Endothelial cell of umbilical vein (primary cell): ENCODE results near the gene SRP68. TPM values are rescaled to one million over a fixed set of nuclear protein-coding genes. Genes with fewer than 3 reads are reported as not detected.

ENCODE experiments used
- BruUV-seq: library from RNA; stranded (reverse); fragments of 400-500 nt; replicated peaks from 2 replicates; lab custom pipeline; 2021; lab: Mats Ljungman, UMichigan
- CTCF ChIA-PET: fragments of 300-600, 350-600 bp; sonication (Branson Sonifier 250); formaldehyde crosslinking; loops from one replicate; lab custom pipeline; 2021; ENCODE audit warnings: antibody characterized with exemption, inconsistent platforms; lab: Charles Lee
- POLR2A ChIA-PET: fragments of 300-600, 350-600 bp; sonication (Branson Sonifier 250); formaldehyde crosslinking; loops from one replicate; lab custom pipeline; 2021; ENCODE audit warnings: antibody characterized with exemption, inconsistent platforms; lab: Charles Lee
- DNase-seq: peaks from one replicate; pipeline ENCODE4 v3.0.0-alpha.2; 2011; ENCODE audit warnings: low read depth, low spot score
- FAIRE-seq: peaks from 2 replicates; lab custom pipeline; 2011; peaks lifted over from hg19 to GRCh38; lab: Jason Lieb, UNC
- H2AFZ ChIP-seq: 2 replicates; pipeline ENCODE4 v1.6.0; 2012; ENCODE audit warnings: low read depth, low read length, control low read depth, inconsistent platforms
- H3K27ac ChIP-seq: 2 replicates; pipeline ENCODE4 v1.5.1; 2011; ENCODE audit warnings: low read depth, mild to moderate bottlenecking, control low read depth, low read length, moderate library complexity; ENCODE audit not compliant: insufficient read depth
- H3K27me3 ChIP-seq, 2 experiments: 2 replicates each; pipeline versions ENCODE4 v1.6.0 to v1.6.1; 2011; ENCODE audit warnings: low read length in 2 of 2, mixed read lengths in 1 of 2; ENCODE audit not compliant: control insufficient read depth in 2 of 2, insufficient read depth in 2 of 2
- H3K36me3 ChIP-seq, 2 experiments: 2 replicates in 1 of 2; 3 replicates in 1 of 2; pipeline ENCODE4 v1.5.1; 2011; ENCODE audit warnings: low read length in 2 of 2, mild to moderate bottlenecking in 1 of 2, moderate library complexity in 1 of 2; ENCODE audit not compliant: control insufficient read depth in 2 of 2, insufficient read depth in 2 of 2; ENCODE audit errors: extremely low read depth in 1 of 2
- H3K4me1 ChIP-seq: 3 replicates; pipeline ENCODE4 v1.5.1; 2011; ENCODE audit warnings: mild to moderate bottlenecking, low read length; ENCODE audit not compliant: control insufficient read depth, insufficient read depth; ENCODE audit errors: extremely low read depth
- H3K4me2 ChIP-seq: 2 replicates; pipeline ENCODE4 v1.6.1; 2011; ENCODE audit warnings: low read length, control low read depth, mixed read lengths; ENCODE audit not compliant: insufficient read depth
- H3K4me3 ChIP-seq, 3 experiments: fragments of 200-600 bp in 1 of 3; sonication (generic), shearing (Covaris generic) in 1 of 3; replicated peaks in 1 of 3; 2 replicates each; pipeline ENCODE4 v1.5.1; 2011 to 2016; ENCODE audit warnings: control low read depth in 3 of 3, low read length in 3 of 3, mild to moderate bottlenecking in 2 of 3, inconsistent platforms in 1 of 3, low read depth in 1 of 3, moderate library complexity in 1 of 3; ENCODE audit not compliant: insufficient read depth in 1 of 3
- H3K79me2 ChIP-seq: 2 replicates; pipeline ENCODE4 v1.6.0; 2012; ENCODE audit warnings: low read length, inconsistent platforms; ENCODE audit not compliant: control insufficient read depth, insufficient read depth
- H3K9ac ChIP-seq: replicated peaks from 2 replicates; pipeline ENCODE3; 2011; ENCODE audit warnings: low read length, control low read depth; ENCODE audit not compliant: insufficient read depth; ENCODE audit errors: extremely low read depth
- H3K9me1 ChIP-seq: replicated peaks from 3 replicates; pipeline ENCODE4 v1.6.0; 2011; ENCODE audit warnings: mild to moderate bottlenecking, low read length; ENCODE audit not compliant: control insufficient read depth, insufficient read depth; ENCODE audit errors: extremely low read depth
- H3K9me3 ChIP-seq: replicated peaks from 2 replicates; pipeline ENCODE4 v1.5.1; 2012; ENCODE audit warnings: low read length, inconsistent platforms; ENCODE audit not compliant: control insufficient read depth, insufficient read depth
- H4K20me1 ChIP-seq: replicated peaks from 2 replicates; pipeline ENCODE3; 2011; ENCODE audit warnings: mild to moderate bottlenecking, low read length; ENCODE audit not compliant: control insufficient read depth, insufficient read depth; ENCODE audit errors: extremely low read depth
- CTCF ChIP-seq, 2 donors: IDR thresholded peaks; 1 replicate in 1 of 2; 2 replicates in 1 of 2; pipeline ENCODE4 v1.5.1; 2011; ENCODE audit warnings: low read length in 2 of 2, mild to moderate bottlenecking in 2 of 2, moderate library complexity in 2 of 2, control low read depth in 1 of 2, inconsistent platforms in 1 of 2, low read depth in 1 of 2; ENCODE audit not compliant: insufficient read depth in 1 of 2; ENCODE audit errors: extremely low read depth in 1 of 2
- EZH2 ChIP-seq: IDR thresholded peaks from 2 replicates; pipeline ENCODE4 v1.6.1; 2012; ENCODE audit warnings: borderline replicate concordance, low read depth, mild to moderate bottlenecking, moderate library complexity, low read length, inconsistent platforms; ENCODE audit not compliant: severe bottlenecking
- FOS ChIP-seq: IDR thresholded peaks from 2 replicates; pipeline ENCODE4 v1.6.1; 2011; ENCODE audit warnings: mild to moderate bottlenecking, low read length, moderate library complexity, borderline replicate concordance; ENCODE audit not compliant: insufficient read depth
- GATA2 ChIP-seq: IDR thresholded peaks from 2 replicates; pipeline ENCODE4 v1.7.0; 2011; ENCODE audit warnings: low read depth, mild to moderate bottlenecking, moderate library complexity, mixed read lengths, low read length; ENCODE audit not compliant: insufficient read length, insufficient read depth
- JUN ChIP-seq: IDR thresholded peaks from 2 replicates; pipeline ENCODE4 v1.6.1; 2011; ENCODE audit warnings: borderline replicate concordance, low read depth; ENCODE audit not compliant: insufficient read length, insufficient read depth
- MAX ChIP-seq: IDR thresholded peaks from 2 replicates; pipeline ENCODE4 v1.6.1; 2011; ENCODE audit not compliant: insufficient read depth, insufficient read length
- MYC ChIP-seq: IDR thresholded peaks from one replicate; pipeline ENCODE4 v1.6.1; 2011; ENCODE audit warnings: mild to moderate bottlenecking, low read depth, low read length
- POLR2A ChIP-seq: IDR thresholded peaks from 2 replicates; pipeline ENCODE4 v1.6.1; 2012; ENCODE audit warnings: low read depth, mild to moderate bottlenecking, control low read depth, low read length
- POLR2AphosphoS5 ChIP-seq: IDR thresholded peaks from 2 replicates; pipeline ENCODE4 v1.6.1; 2012; ENCODE audit warnings: low read depth, mild to moderate bottlenecking, control low read depth, low read length, moderate library complexity; ENCODE audit not compliant: insufficient read depth
- dilution Hi-C: fragments of 300-500 bp; cut with MboI; formaldehyde crosslinking; loops from one replicate; pipeline ENCODE4 v1.15.0; 2019; ENCODE audit warnings: low sequenced_read_pairs; ENCODE audit not compliant: extremely low pct_ligation_motif_present
- intact Hi-C: fragments of 100-400 bp; cut with micrococcal nuclease; formaldehyde crosslinking; loops from one replicate; pipeline ENCODE4 v1.10.0; 2022
- polyA plus RNA-seq, 4 experiments: library from polyadenylated mRNA; depleted of rRNA in 3 of 4; stranded (reverse) in 3 of 4; unstranded in 1 of 4; fragments of >200 nt; gene quantifications; 2 replicates each; pipeline versions ENCODE4 v1.2.1 to v1.2.3, GENCODE V29; 2011 to 2012; ENCODE audit warnings: missing spikeins in 1 of 4
- total RNA-seq: library from RNA; stranded (reverse); gene quantifications from 2 replicates; pipeline ENCODE4 v1.2.3, GENCODE V29; 2021

The SRP68 gene
- total and polyA plus RNA-seq, 2 donors (not counting 3 experiments of a cell fraction or from before 2014, with no cell fraction given), result 64.6 to 81.7 TPM

- H3K36me3 ChIP-seq, result peaks cover 0 to 7% of the 10 kb centered on the region in 2 experiments
- H3K27ac ChIP-seq, result no peak overlapping the region
- ChIA-PET CTCF (interaction anchor here (1.2 to 4.2 kb wide), 3 partner anchors 11 to 175 kb away, joined by 4 to 24 read pairs (median 4); no protein-coding TSS in a partner anchor), POLR2A (no interaction called here)
- H3K4me1 ChIP-seq, result peaks cover 8% of the 10 kb centered on the region
- peaks cover 11% of the 10 kb centered on the region for H3K79me2 ChIP-seq
- DNase-seq (no peak), FAIRE-seq (no peak)
- dilution Hi-C loops (no loop called here), intact Hi-C loops (no loop called here)
- peak overlapping the region; percentile 98 for H2AFZ ChIP-seq
- H4K20me1 ChIP-seq, result no peaks in the 10 kb centered on the region
- H3K9ac ChIP-seq, result peak overlapping the region; percentile 69
- BruUV-seq, result TSS peak; percentile 98
- H3K4me2 ChIP-seq, result peak overlapping the region; percentile 79
- no peaks in the 10 kb centered on the region for H3K27me3 ChIP-seq
- no peaks in the 10 kb centered on the region for H3K9me3 ChIP-seq
- H3K9me1 ChIP-seq, result no peaks in the 10 kb centered on the region
- H3K4me3 ChIP-seq, result peak overlapping the region; percentile 73 to 87 (median 78)
- TF ChIP-seq CTCF (IDR thresholded peaks at IDR 0.05; ENCODE audit: extremely low read depth in 1 of 2, insufficient read depth in 1 of 2, low read depth in 1 of 2, low read length in 2 of 2) (no peak), FOS (no peak), POLR2A (no peak), EZH2 (no peak), GATA2 (no peak), POLR2AphosphoS5 (no peak), JUN (no peak), MYC (no peak), MAX (no peak)
Measured at GRCh38 chr17:76104140-76104895, 32.0 kb upstream of the SRP68 start.
